GM18907 (cell line): ENCODE measurements around the gene ETV5.

Source experiments
- ATAC-seq: cut with Tn5 transposase; IDR thresholded peaks from one replicate; pipeline ENCODE4 v1.9.1; 2021; ENCODE audit warnings: mild to moderate bottlenecking, moderate library complexity; ENCODE audit not compliant: unreplicated experiment

ETV5 gene

DNA sequence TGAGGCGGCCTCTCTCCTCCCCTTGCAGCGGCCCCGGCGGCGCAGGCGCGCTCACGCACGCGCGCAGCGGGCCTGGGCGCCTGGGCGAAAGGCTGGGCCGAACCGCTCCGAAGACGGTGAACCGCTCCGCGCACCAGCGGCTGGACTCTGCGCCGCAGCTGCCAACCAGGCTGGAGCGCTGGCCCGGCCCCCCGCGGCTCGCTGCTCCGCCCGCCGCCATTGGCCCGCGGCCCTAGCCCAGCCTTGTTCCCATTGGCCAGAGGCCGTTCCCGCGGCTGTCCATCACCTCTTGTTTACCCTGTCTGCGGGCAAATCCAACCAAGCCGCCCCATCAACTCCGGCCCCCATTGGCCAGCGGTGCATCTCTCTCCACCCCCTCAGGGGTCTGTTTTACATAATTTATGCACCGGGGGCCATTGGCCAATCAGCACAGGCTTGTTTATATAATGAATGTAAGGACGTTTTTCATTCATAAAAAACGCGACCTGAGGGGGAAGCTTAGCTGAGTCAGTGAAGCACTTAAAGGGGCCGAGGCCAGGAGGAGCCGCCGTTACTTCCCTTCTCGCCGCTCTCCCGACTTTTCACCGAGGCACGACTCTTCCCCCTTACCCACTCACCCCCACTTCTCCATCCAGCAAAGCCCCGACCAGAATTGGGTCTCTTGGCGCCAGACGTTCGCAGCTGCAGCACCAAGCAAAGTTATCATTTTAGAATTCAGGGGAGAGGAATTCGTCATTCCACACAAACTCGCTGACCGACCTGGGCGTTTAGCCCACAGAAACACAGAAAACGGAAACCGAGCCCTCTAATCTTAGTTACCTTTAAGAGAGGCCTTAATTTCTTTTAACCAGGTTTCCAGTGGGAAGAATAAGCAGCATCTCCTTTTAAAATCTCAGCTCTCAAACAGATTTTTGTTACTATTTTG, at the start of gene ETV5:
ETV5 (minus strand) TSS at position 149 of the 925 bp plus-strand sequence. CDS start 3,221 bp downstream, outside the sequence.
- ATAC-seq, result peak; percentile 94

DNA sequence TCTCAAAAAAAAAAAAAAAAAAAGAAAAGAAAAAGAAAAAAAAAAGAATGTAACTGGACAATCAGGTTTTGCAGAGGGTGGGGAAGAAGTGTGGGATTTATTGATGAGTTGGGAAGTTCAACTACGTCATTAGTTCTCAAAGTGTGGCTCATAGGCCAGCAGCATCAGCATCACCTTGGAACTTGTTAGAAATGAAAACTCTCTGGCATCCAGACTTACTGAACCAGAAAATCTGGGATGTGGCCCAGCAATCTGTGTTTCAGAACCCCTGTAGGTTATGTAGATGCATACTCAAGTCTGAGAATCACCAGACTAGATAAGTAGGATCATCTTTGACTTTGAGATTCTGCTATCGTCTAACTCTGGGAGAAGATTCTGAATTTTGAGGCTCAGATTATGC, 45.8 kb upstream of the ETV5 start:
- no peak for ATAC-seq

DNA sequence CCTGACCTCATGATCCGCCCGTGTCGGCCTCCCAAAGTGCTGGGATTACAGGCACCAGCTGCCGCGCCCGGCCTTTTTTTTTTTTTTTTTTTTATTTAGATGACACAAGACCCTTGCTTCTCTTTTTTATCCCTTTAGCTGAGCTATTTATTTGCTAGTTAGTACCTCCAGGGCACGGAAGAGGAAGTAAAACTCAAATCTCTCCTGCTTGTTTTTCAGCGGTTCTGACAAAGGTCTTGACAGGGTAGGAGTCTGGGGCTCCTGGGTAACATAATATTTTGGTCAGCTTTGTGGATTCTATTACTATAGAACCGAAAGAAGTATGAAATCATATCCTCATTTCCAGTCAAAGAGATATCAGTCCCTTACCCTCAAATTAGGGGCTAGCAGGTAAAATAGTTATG, 44.0 kb upstream of the ETV5 start:
- peak; percentile 89 for ATAC-seq

DNA sequence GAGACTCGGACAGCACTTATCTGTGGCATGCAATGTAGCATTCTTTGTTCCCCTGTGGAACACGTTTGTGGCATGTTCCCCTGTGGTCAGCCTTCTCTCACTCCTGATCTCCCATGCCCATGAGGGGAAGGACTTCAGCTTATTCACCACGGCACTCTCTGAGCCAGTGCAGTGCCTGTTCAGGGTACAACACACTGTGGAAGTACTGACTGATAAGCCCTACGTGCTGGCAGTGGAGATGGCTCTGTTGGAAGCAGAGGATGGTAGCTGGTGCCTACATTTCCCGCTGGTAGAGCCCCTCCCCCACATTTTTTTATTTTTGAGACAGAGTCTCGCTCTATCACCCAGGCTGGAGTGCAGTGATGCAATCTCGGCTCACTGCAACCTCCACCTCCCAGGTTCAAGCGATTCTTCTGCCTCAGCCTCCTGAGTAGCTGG, 43.5 kb upstream of the ETV5 start:
- ATAC-seq, result peak; percentile 25

DNA sequence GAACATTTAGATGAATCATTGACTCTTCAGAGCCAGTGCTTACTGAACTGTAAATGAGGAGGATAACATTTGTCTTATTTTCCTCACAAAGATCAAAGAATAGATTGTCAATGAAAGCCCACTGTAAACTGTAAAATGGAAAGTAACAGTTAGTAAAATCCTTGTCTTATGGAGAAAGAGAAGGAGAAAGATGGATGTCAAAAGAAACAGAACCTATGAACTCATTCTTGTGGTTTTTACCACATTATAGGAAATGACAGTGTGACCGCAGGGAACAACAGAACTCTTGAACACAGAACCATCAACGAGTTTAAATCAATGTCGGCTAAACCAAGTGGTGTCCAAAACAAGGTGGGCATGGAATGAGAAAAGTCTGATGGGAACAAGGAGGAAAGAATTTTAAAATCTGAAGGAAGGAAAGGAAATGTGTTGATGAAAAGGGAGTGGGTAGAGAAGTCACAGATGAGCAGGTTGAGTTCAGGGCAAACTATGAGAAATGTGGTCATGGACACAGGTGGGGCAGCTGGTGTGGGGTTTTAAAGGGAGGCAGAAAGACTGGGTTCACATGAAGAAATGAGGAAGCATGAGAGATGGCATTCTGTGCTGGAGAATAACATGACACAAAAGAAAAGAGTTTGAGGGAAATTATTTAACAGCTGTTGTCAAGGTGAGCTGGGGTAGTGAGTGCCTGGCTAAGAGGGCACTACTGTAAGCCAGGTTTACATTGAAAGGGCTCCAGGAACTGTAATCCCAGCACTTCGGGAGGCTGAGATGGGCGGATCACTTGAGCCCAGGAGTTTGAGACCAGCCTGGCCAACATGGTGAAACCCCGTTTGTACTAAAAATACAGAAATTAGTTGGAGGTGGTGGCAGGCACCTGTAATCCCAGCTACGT, 42.4 kb upstream of the ETV5 start:
- ATAC-seq, result no peak

DNA sequence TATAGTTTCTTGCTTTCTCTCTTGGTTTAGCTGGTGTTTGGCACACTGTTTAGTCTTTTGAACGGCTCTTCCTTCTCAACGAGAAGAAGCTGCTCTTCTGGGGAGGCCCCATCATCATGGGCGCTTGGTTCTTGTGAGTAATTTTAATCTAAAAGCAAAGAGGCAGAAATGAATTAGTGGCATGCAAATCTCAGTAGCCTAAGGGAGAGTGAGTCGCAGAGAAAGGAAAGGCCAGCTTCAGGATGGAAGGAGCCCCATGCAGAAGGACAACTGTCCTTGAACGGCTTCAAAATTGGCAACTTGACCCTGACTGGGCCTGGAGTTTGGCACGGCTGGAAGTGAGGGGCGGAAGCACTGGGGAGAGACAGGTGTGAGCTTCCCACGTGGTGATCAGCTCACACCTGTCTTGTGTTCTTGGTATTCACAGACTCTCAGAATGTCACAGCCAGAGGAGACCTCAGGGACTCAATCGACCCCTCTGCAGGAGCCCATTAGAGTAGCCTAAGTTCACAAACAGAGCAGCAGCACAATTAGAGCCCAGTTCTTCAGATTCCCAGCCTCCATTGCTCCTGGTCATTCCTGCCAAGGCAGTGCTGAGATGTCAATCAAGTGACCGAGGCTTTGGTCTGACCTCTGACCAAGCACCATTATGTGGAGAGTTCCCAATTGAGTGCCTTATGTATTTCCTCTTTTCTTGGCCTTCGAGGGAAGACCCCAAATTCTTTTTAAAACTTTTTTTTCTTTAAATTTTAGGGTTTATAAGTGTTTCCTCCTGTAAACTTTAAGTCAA, 41.3 kb upstream of the ETV5 start:
- no peak for ATAC-seq

DNA sequence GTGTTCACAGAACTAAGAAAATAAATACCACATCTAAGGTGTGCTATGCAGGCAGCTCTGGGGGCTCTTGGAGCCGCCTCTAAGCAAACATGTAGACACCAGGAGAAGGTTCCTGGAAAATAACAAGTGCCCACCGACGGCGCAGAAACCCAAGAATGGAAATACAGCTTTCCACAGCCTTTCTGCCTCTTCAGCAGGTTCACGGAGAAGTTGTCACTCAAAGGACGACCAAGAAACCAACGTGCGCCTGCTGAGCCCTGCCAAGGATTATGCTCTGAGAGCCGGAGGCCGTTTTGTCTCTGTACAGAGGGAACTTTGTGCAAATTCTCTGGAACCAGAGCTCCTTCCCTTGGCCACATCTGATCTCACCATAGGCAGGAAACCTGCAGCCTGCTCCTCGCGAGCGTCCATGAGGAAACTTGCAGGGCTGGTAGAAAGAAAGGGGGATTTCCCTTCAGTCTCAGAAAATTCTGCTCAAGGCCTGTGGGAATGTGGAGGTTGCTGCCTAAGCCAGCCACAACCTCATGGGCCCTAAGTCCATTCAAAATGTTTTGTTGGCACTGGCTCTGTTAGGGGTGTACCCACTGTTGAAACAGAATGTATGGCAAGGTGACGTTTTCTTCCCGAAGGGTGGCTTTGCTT, 40.6 kb upstream of the ETV5 start:
- ATAC-seq, result no peak

DNA sequence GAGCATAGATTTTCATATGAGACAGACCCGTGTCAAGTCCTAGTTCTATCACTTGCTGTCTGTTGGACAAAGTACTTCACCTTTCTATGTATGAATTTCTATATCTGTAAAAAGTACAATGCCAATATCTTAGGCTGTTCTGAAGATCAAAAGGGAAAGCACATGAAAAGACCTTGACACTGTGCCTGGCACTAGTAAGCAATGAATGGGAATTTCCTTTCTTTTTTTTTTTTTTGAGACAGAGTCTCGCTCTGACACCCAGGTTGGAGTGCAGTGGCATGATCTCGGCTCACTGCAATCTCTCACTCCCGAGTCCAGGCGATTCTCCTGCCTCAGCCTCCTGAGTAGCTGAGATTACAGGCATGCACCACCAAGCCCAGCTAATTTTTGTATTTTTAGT, 35.4 kb upstream of the ETV5 start:
- no peak for ATAC-seq

DNA sequence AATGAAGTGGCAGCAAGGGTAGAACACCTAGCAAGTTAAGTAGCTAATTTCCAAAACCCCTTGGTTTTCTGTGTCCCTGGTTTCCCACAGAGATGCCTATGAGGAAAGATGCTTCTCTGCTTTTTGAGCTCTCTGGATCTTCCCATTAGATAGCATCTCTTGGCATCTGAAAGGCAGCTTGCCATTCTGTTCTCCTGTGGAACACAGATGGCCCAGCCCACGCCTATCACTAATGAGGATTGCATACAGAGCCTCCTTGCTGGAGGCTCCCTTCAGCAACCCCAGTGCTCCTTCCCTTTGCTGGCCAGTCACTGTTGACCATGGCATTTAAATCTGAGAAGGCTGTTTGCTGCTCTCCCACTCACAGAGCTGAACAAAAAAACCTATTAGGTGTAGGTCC, 34.4 kb upstream of the ETV5 start:
- no peak for ATAC-seq

DNA sequence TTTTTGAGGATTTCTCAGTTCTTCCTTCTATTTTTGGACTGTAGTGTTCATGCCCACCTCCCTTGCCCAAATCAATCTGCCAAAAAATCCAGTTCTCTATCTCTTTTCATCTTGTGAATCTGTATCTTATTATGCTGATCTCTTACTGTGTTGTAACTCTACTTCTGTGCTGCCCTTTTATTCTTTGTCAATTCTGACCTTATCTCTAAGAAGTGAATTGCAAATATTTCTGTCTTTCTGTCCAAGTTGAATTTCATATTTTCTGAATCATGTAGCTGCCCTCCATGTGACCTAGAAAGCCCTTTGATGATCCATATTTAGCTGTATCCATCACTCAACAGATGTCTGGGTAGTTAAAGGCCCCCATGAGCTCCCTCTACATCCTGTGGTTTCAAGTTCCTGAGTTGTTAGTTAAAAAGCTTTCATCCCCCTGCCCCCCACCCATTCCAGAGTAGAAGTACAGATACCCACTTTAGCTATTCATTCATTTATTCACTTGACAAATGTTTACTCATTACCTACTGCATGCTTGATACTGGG, 33.6 kb upstream of the ETV5 start:
- no peak for ATAC-seq

DNA sequence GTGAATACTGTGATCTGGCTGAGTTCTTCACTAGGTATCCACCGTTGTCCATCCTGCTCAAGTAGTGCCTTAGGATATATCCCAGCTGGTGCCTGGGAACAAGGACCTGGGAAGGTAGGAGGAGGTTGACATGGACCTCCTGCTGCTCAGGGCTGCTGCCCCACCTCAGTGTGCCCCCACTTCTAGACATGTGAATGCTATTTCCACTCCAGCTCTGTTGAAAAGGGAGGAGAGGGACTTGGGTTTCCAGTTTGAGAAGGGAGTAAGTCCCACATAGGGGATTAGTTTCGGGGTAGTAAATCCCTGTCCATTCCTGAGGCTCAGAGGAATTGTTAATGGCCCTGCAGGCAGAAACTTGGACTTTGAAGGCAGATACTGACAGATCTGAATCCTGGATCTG, 32.9 kb upstream of the ETV5 start:
- ATAC-seq, result no peak

DNA sequence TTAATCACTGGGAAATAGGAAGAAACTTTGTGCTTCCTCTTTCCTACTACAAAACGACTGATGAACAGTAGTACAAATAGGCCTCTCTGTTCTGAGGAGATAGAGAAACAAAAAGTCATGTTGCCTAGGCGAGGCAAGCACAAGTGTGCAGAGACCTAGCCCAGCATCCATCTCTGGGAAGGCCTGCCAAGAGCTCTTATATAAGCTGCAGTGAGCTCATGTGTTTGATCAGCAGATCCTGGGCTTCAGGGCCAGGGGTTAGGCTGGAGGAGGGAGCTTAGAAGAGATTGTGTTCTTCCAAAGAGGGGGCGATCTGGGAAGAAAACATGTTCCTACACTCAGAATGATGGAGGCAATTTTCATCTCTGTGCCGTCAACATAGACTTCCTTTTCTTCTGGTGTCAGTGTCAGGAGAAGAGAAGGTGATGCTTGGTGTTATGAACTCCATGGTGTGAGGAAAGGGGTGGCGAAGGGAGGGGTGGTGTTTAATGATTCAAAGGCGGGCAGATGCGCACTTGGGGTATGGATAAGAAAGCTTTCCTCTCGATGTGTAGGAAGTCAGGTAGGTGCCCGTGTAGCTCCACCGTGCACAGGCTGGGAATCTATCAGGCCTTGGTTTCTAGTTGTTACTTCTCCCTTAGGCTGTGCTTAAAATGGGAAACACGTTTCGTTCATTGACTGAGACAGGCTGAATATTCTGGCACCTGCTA, 29.5 kb upstream of the ETV5 start:
- ATAC-seq, result no peak

DNA sequence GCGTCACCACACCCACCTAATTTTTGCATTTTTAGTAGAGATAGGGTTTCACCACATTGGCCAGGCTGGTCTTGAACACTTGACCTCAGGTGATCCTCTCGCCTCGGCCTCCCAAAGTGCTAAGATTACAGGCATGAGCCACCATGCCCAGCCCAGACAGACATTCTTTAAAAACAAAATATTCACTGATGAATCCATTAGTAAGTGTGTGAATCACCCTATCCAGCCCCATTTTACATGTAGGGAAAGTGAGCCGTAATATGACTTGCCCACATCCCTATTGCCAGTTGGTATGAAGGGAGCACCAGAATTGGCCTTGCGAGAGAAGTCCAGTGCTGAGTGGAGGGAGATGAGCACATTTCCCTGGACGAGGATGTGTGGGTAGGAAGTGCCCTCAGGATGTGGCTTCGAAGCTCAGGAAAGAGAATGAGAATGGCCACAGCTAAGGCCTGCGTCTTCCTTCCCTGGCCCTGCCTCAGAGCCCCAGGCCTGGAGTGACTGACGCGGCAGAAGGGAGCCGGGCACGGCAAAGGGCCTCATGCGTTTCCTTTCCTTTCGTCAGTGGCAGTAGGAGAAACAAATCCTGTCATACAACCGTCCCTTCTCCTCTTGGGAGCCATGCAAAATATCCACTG, 28.3 kb upstream of the ETV5 start:
- ATAC-seq, result no peak

DNA sequence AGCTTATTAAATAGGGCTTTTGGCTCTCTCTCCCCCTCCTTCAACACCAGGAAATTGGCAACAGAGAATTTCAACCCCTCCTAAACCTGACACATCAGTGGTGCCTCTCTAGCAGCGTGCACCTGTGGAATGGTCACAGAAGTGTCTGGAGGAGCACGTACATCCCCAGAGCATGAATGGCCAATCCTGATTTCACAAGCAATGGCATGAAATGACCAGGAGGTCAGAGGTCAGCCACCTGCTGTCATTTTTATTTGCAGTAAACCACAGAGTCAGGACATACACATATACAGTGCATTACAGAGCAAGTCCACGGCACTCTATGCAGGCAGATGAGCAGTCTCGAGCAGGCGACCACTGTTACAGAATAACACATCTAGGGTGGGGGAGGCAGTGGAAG, 25.1 kb upstream of the ETV5 start:
- ATAC-seq, result no peak

DNA sequence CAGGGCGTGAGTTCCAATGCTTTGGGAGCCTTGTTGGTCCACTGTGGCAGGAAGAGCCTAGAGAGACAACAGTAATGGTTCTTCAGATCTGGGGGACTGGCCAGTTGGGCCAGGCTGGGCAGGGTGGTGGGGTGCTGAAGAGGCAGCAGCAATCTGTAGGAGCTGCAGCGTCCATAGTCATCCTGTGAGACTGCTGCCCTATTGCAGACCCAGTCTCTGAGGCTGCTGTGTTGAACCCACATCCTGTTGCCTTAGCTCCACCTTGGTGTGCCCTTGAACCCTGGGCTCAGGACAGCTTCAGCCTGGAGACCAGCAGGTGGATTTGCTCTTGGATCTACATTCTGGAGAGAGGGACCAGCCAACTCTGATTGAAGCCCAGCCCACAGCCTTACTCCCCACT, 23.6 kb upstream of the ETV5 start:
- ATAC-seq, result no peak

DNA sequence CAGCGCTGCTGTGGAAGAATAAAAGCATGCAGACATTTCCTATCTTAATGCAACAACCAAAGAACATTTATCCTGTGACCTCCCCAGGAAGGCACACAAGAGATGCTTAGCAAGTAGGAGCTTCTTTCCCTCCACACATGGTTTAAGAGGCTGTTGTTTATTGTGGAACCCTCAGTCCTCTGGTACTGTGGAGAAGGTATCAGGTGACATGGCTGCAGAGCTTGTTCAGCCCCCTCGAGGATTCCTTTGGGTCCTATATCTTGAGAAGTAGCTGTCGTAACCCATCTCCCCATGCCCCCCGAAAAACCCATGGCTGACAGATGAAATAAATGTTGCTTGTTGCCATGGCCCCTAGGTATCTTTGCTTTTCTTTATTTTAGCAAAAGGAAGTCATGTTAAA, 20.3 kb upstream of the ETV5 start:
- no peak for ATAC-seq

DNA sequence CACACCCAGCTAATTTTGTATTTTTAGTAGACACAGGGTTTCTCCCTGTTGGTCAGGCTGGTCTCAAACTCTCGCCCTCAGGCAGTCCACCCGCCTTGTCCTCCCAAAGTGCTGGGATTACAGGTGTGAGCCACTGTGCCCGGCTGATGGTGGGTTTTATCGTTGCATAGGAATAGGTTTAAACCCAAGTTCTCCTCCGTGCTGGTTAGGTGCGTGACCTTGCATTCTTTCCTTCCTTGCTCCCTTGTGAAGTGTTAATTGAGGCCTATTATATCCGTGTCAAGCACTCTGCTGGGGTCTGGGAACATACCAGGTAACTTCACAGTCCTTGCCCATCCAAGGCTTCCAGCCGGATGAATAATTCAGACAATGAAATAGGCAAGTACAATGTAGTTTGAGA, 19.3 kb upstream of the ETV5 start:
- ATAC-seq, result no peak

DNA sequence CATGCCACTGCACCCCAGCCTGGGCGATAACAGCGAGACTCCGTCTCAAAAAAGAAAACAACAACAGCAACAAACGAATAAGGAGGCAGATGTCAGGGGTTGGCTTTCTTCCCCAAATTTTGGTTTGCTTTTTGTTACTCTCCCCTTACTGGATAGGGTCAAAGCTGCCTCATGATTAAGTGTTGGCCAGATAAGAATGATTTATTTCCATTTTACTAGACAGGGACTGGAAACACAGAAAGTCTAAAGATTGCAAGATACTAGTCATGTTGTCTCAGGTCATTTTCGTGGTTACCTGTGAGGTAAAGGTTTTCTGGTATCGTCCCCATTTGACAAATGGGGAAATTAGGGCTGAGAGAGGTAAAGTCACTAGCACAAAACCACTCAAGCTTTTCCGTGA, 18.6 kb upstream of the ETV5 start:
- no peak for ATAC-seq

DNA sequence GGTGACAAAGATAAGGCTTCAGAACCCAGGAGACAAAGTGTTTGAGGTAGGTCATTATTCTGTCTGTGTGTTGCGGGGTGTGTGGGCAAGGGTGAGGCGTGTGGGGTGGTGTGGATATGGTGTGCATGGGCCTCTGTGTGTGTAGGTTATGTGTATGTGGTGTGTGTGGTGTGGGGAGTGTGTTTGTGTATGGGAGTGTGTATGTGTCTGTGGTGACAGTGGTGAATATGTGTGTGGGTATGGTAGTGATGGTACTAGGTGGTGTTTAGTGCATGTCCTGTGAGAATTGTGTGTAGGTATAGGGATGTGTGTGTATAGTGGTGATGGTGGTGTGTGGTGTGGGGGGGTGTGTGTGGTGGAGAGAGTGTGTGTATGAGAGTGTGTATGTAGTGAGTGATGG, 16.2 kb upstream of the ETV5 start:
- no peak for ATAC-seq
